Endothelial cell of umbilical vein (primary cell): ENCODE data around the gene SLC1A7. TPM values are rescaled to one million over a fixed set of nuclear protein-coding genes. Genes with fewer than 3 reads are reported as not detected.

Experiments
- BruUV-seq: library from RNA; stranded (reverse); fragments of 400-500 nt; replicated peaks from 2 replicates; lab custom pipeline; 2021; lab: Mats Ljungman, UMichigan
- CTCF ChIA-PET: fragments of 300-600, 350-600 bp; sonication (Branson Sonifier 250); formaldehyde crosslinking; loops from one replicate; lab custom pipeline; 2021; ENCODE audit warnings: antibody characterized with exemption, inconsistent platforms; lab: Charles Lee
- POLR2A ChIA-PET: fragments of 300-600, 350-600 bp; sonication (Branson Sonifier 250); formaldehyde crosslinking; loops from one replicate; lab custom pipeline; 2021; ENCODE audit warnings: antibody characterized with exemption, inconsistent platforms; lab: Charles Lee
- DNase-seq: peaks from one replicate; pipeline ENCODE4 v3.0.0-alpha.2; 2011; ENCODE audit warnings: low read depth, low spot score
- FAIRE-seq: peaks from 2 replicates; lab custom pipeline; 2011; peaks lifted over from hg19 to GRCh38; lab: Jason Lieb, UNC
- H2AFZ ChIP-seq: 2 replicates; pipeline ENCODE4 v1.6.0; 2012; ENCODE audit warnings: low read depth, low read length, control low read depth, inconsistent platforms
- H3K27ac ChIP-seq: 2 replicates; pipeline ENCODE4 v1.5.1; 2011; ENCODE audit warnings: low read depth, mild to moderate bottlenecking, control low read depth, low read length, moderate library complexity; ENCODE audit not compliant: insufficient read depth
- H3K27me3 ChIP-seq, 2 experiments: 2 replicates each; pipeline versions ENCODE4 v1.6.0 to v1.6.1; 2011; ENCODE audit warnings: low read length in 2 of 2, mixed read lengths in 1 of 2; ENCODE audit not compliant: control insufficient read depth in 2 of 2, insufficient read depth in 2 of 2
- H3K36me3 ChIP-seq, 2 experiments: 2 replicates in 1 of 2; 3 replicates in 1 of 2; pipeline ENCODE4 v1.5.1; 2011; ENCODE audit warnings: low read length in 2 of 2, mild to moderate bottlenecking in 1 of 2, moderate library complexity in 1 of 2; ENCODE audit not compliant: control insufficient read depth in 2 of 2, insufficient read depth in 2 of 2; ENCODE audit errors: extremely low read depth in 1 of 2
- H3K4me1 ChIP-seq: 3 replicates; pipeline ENCODE4 v1.5.1; 2011; ENCODE audit warnings: mild to moderate bottlenecking, low read length; ENCODE audit not compliant: control insufficient read depth, insufficient read depth; ENCODE audit errors: extremely low read depth
- H3K4me2 ChIP-seq: 2 replicates; pipeline ENCODE4 v1.6.1; 2011; ENCODE audit warnings: low read length, control low read depth, mixed read lengths; ENCODE audit not compliant: insufficient read depth
- H3K4me3 ChIP-seq, 3 experiments: fragments of 200-600 bp in 1 of 3; sonication (generic), shearing (Covaris generic) in 1 of 3; replicated peaks in 1 of 3; 2 replicates each; pipeline ENCODE4 v1.5.1; 2011 to 2016; ENCODE audit warnings: control low read depth in 3 of 3, low read length in 3 of 3, mild to moderate bottlenecking in 2 of 3, inconsistent platforms in 1 of 3, low read depth in 1 of 3, moderate library complexity in 1 of 3; ENCODE audit not compliant: insufficient read depth in 1 of 3
- H3K79me2 ChIP-seq: 2 replicates; pipeline ENCODE4 v1.6.0; 2012; ENCODE audit warnings: low read length, inconsistent platforms; ENCODE audit not compliant: control insufficient read depth, insufficient read depth
- H3K9ac ChIP-seq: replicated peaks from 2 replicates; pipeline ENCODE3; 2011; ENCODE audit warnings: low read length, control low read depth; ENCODE audit not compliant: insufficient read depth; ENCODE audit errors: extremely low read depth
- H3K9me1 ChIP-seq: replicated peaks from 3 replicates; pipeline ENCODE4 v1.6.0; 2011; ENCODE audit warnings: mild to moderate bottlenecking, low read length; ENCODE audit not compliant: control insufficient read depth, insufficient read depth; ENCODE audit errors: extremely low read depth
- H3K9me3 ChIP-seq: replicated peaks from 2 replicates; pipeline ENCODE4 v1.5.1; 2012; ENCODE audit warnings: low read length, inconsistent platforms; ENCODE audit not compliant: control insufficient read depth, insufficient read depth
- H4K20me1 ChIP-seq: replicated peaks from 2 replicates; pipeline ENCODE3; 2011; ENCODE audit warnings: mild to moderate bottlenecking, low read length; ENCODE audit not compliant: control insufficient read depth, insufficient read depth; ENCODE audit errors: extremely low read depth
- CTCF ChIP-seq, 2 donors: IDR thresholded peaks; 1 replicate in 1 of 2; 2 replicates in 1 of 2; pipeline ENCODE4 v1.5.1; 2011; ENCODE audit warnings: low read length in 2 of 2, mild to moderate bottlenecking in 2 of 2, moderate library complexity in 2 of 2, control low read depth in 1 of 2, inconsistent platforms in 1 of 2, low read depth in 1 of 2; ENCODE audit not compliant: insufficient read depth in 1 of 2; ENCODE audit errors: extremely low read depth in 1 of 2
- EZH2 ChIP-seq: IDR thresholded peaks from 2 replicates; pipeline ENCODE4 v1.6.1; 2012; ENCODE audit warnings: borderline replicate concordance, low read depth, mild to moderate bottlenecking, moderate library complexity, low read length, inconsistent platforms; ENCODE audit not compliant: severe bottlenecking
- FOS ChIP-seq: IDR thresholded peaks from 2 replicates; pipeline ENCODE4 v1.6.1; 2011; ENCODE audit warnings: mild to moderate bottlenecking, low read length, moderate library complexity, borderline replicate concordance; ENCODE audit not compliant: insufficient read depth
- GATA2 ChIP-seq: IDR thresholded peaks from 2 replicates; pipeline ENCODE4 v1.7.0; 2011; ENCODE audit warnings: low read depth, mild to moderate bottlenecking, moderate library complexity, mixed read lengths, low read length; ENCODE audit not compliant: insufficient read length, insufficient read depth
- JUN ChIP-seq: IDR thresholded peaks from 2 replicates; pipeline ENCODE4 v1.6.1; 2011; ENCODE audit warnings: borderline replicate concordance, low read depth; ENCODE audit not compliant: insufficient read length, insufficient read depth
- MAX ChIP-seq: IDR thresholded peaks from 2 replicates; pipeline ENCODE4 v1.6.1; 2011; ENCODE audit not compliant: insufficient read depth, insufficient read length
- POLR2A ChIP-seq: IDR thresholded peaks from 2 replicates; pipeline ENCODE4 v1.6.1; 2012; ENCODE audit warnings: low read depth, mild to moderate bottlenecking, control low read depth, low read length
- dilution Hi-C: fragments of 300-500 bp; cut with MboI; formaldehyde crosslinking; loops from one replicate; pipeline ENCODE4 v1.15.0; 2019; ENCODE audit warnings: low sequenced_read_pairs; ENCODE audit not compliant: extremely low pct_ligation_motif_present
- intact Hi-C: fragments of 100-400 bp; cut with micrococcal nuclease; formaldehyde crosslinking; loops from one replicate; pipeline ENCODE4 v1.10.0; 2022
- polyA plus RNA-seq, 4 experiments: library from polyadenylated mRNA; depleted of rRNA in 3 of 4; stranded (reverse) in 3 of 4; unstranded in 1 of 4; fragments of >200 nt; gene quantifications; 2 replicates each; pipeline versions ENCODE4 v1.2.1 to v1.2.3, GENCODE V29; 2011 to 2012; ENCODE audit warnings: missing spikeins in 1 of 4
- total RNA-seq: library from RNA; stranded (reverse); gene quantifications from 2 replicates; pipeline ENCODE4 v1.2.3, GENCODE V29; 2021

Gene SLC1A7
- total and polyA plus RNA-seq, 2 donors (not counting 3 experiments of a cell fraction or from before 2014, with no cell fraction given), result not detected

DNA sequence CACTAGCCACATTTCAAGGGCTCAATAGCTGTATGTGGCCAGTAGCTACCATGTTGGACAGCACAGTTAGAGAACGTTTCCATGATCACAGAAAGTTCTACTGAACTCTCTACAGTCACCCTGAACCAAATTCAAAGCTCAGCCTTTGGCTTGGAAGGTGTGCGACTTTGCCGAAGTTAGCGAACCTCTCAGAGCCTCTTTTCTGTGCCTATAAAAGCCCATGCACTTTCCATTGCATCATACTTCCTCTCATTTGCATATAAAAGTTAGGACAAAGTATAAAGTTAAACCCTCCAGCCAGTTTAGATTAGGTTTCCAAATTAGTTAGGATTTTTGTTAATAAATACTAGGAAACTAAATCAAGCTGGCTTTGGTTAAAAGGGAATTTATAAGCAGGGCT is 4.7 kb upstream of the SLC1A7 start:
- FAIRE-seq (no peak), DNase-seq (no peak)
- dilution Hi-C loops, result no loop called here
- H3K4me1 ChIP-seq, result no peaks in the 10 kb centered on the region
- H3K9me3 ChIP-seq, result no peaks in the 10 kb centered on the region
- no peak for TF ChIP-seq MAX
- TF ChIP-seq EZH2, result no peak
- no peak for TF ChIP-seq GATA2
- TF ChIP-seq POLR2A, result no peak
- no peak for TF ChIP-seq CTCF (IDR thresholded peaks at IDR 0.05; ENCODE audit: extremely low read depth in 1 of 2, insufficient read depth in 1 of 2, low read depth in 1 of 2, low read length in 2 of 2)
- no peak for TF ChIP-seq JUN
- no peak for TF ChIP-seq FOS
- no peak overlapping the region for H3K27ac ChIP-seq
- ChIA-PET POLR2A (no interaction called here), CTCF (interaction anchor here (1.3 to 1.6 kb wide), 2 partner anchors 9 to 35 kb away, joined by 3 to 5 read pairs; no protein-coding TSS in a partner anchor)
- H3K9ac ChIP-seq, result no peak overlapping the region
- no TSS peak for BruUV-seq
- no peak overlapping the region for H3K4me3 ChIP-seq
- no peak overlapping the region for H2AFZ ChIP-seq
- H3K36me3 ChIP-seq, result no peaks in the 10 kb centered on the region
- no peaks in the 10 kb centered on the region for H3K79me2 ChIP-seq
- no peak overlapping the region for H3K4me2 ChIP-seq
- H3K27me3 ChIP-seq, result peaks cover 0 to 5% of the 10 kb centered on the region in 2 experiments
- intact Hi-C loops, result no loop called here
- H3K9me1 ChIP-seq, result peaks cover 2% of the 10 kb centered on the region
- H4K20me1 ChIP-seq, result no peaks in the 10 kb centered on the region
